ENCODE data around the gene SPTBN1.

- no peak for TF ChIP-seq CTCF (IDR thresholded peaks at IDR 0.05; ENCODE audit: extremely low read depth in 1 of 2, insufficient read depth in 1 of 2, low read depth in 1 of 2, low read length in 2 of 2)
- no peak for TF ChIP-seq POLR2A (IDR thresholded peaks at IDR 0.05; ENCODE audit: low read depth, low read length)
- no peak for TF ChIP-seq MAX (IDR thresholded peaks at IDR 0.05; ENCODE audit: insufficient read depth, insufficient read length)
- no peak for TF ChIP-seq FOS (IDR thresholded peaks at IDR 0.05; ENCODE audit: borderline replicate concordance, insufficient read depth, low read length)
- TF ChIP-seq EZH2 (IDR thresholded peaks at IDR 0.05; ENCODE audit: borderline replicate concordance, low read depth, low read length, severe bottlenecking), result no peak
- no peak for TF ChIP-seq JUN (IDR thresholded peaks at IDR 0.05; ENCODE audit: borderline replicate concordance, insufficient read depth, insufficient read length, low read depth)
- no peak for TF ChIP-seq POLR2AphosphoS5 (IDR thresholded peaks at IDR 0.05; ENCODE audit: insufficient read depth, low read depth, low read length)
These were observed 11.6 kb upstream of the SPTBN1 start for GRCh38 chr2:54444503-54444902.
